Fibroblast of mammary gland (primary cell): ENCODE measurements around the gene LUZP2.

Experiments
- DNase-seq: peaks from one replicate; pipeline ENCODE4 v3.0.0-alpha.2; 2010; ENCODE audit warnings: low read depth
- H3K4me3 ChIP-seq: 2 replicates; pipeline ENCODE4 v1.5.1; 2011; ENCODE audit warnings: low read depth, mild to moderate bottlenecking, low read length, moderate library complexity; ENCODE audit not compliant: control insufficient read depth
- CTCF ChIP-seq: conservative IDR thresholded peaks from 2 replicates; pipeline ENCODE4 v1.5.1; 2011; ENCODE audit warnings: low read depth, low read length, inconsistent platforms; ENCODE audit not compliant: control insufficient read depth, insufficient read depth

LUZP2 gene

DNA sequence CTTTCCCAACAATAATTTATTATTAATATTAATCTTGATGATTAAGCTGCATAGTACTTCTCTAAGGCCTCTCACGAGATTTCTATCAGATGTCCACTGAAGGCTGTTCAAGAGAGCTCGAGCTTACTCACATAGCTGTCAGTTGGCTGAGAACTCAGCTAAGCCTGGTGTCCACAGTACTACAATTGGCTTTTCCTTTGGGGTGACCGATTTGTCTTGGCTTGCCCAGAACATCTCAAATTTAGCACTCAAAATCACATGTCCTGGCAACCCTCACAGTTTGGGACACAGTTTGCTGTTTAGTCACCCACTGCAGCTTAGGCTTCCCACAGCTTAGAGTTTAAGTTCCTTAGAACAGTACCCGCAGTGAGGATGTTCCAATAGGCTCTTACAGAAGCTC lies 96.5 kb downstream of the LUZP2 start:
- no peak overlapping the region for H3K4me3 ChIP-seq
- no peak for TF ChIP-seq CTCF
- DNase-seq = no peak

GRCh38 chr11:24594401-24594800 lies 97.5 kb downstream of the LUZP2 start:
- no peak for TF ChIP-seq CTCF

GRCh38 chr11:24598641-24599040 lies 101.8 kb downstream of the LUZP2 start:
- TF ChIP-seq CTCF = no peak

More at GRCh38 chr11:24594401-24594800, 97.5 kb downstream of the LUZP2 start:
- no peak for DNase-seq
- H3K4me3 ChIP-seq = no peak overlapping the region

GRCh38 chr11:24609192-24610119 lies 112.6 kb downstream of the LUZP2 start:
- no peak for TF ChIP-seq CTCF
- H3K4me3 ChIP-seq = no peak overlapping the region

More at GRCh38 chr11:24598641-24599040, 101.8 kb downstream of the LUZP2 start:
- H3K4me3 ChIP-seq = no peak overlapping the region
- DNase-seq = no peak

DNA sequence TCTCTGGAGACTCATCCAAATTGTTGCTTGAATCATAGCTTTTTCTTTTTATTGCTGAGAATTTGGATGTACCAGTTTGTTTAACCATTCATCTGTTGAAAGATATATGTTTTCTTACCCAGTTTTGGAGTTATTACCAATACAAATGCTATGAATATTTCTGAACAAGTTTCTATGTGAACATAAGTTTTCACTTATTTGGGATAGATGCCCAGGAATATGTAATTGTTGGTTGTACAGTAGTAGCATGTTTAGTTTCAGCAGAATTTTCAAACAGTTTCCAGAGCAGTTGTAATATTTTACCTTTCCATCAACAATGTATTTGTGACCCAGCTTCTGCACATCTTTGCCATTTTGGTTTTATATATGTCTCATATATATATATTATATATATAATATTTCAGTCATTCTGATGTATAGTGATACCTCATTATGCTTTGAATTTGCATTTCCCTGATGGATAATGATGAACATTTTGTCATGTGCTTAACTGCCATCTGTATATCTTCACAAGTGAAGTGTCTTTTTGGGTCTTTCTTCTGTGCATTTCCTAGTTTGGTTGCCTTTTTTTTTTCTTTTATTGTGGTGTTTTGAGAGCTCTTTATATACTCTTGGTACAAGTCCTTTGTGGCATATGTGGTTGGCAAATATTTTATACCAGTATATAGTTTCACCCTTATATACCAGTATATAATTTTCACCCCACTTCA lies 118.8 kb downstream of the LUZP2 start:
- no peak for TF ChIP-seq CTCF
- H3K4me3 ChIP-seq = no peak overlapping the region
- DNase-seq = no peak

More at GRCh38 chr11:24609192-24610119, 112.6 kb downstream of the LUZP2 start:
- no peak for DNase-seq

DNA sequence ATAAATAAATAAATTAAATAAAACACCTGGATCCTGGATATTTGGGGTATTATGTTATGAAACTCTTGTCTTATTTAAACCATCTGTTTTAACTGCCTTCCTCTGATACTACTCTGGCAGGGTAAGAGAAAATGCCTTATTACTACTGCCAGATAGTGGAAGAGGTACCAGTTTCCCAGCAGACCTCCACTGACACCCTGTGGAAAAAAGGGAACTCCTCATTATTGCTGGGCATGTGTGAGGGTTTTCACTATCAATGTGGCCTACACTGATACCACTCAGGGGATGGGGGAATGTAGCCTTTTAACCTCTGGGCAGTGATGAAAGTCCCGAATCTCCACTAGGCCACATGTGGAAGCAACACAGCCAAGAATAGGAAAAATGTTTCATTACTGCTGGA lies 121.0 kb downstream of the LUZP2 start:
- DNase-seq = no peak
- no peak overlapping the region for H3K4me3 ChIP-seq
- no peak for TF ChIP-seq CTCF
